B cell (primary cell): ENCODE data around the gene HTT.

Experiments
- EZH2 ChIP-seq: IDR thresholded peaks from 2 replicates; pipeline ENCODE4 v1.6.1; 2012; ENCODE audit warnings: borderline replicate concordance, low read depth, mild to moderate bottlenecking, moderate library complexity, low read length; ENCODE audit not compliant: insufficient read depth, poor library complexity, severe bottlenecking
- TF ChIP-seq, protein P1 (sequence below): fragments of 200-600 bp; IDR thresholded peaks from one replicate; pipeline ENCODE4 v1.8.0; 2022; ENCODE audit warnings: antibody characterized with exemption, mild to moderate bottlenecking

DNA sequence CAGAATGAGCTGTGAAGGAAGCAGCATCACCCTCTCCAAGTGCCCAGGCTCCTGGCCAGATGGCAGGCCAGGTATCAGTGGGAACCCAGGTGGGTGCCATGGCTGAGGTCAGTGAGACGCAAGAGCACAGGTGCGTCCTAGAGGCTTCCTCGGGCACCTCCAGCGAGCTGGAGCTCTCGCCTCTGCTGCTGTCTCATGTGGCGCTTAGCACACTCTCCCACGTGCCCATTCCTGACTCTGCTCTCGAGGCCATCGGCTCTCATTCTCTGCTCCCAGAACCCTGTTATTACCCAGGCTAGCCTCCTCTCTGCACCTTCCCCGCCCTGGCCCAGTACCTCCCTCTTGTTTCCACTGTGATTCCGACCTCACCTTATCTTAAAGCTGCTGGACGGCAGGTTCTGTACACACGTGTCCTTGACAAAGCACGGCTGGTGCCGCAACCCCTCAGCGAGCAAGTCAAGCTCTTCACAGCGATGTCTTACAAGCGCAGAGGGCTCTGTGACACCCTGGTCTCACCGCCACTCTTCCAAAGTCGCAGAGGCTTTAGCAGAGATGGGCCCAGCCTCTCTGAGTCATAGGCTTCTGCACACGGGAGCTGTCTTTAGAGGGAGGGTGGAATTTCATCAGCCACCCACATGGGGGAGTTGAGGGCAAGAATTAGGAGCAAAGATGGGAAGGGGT, 159.1 kb downstream of the HTT start:
- TF ChIP-seq, protein P1, sequence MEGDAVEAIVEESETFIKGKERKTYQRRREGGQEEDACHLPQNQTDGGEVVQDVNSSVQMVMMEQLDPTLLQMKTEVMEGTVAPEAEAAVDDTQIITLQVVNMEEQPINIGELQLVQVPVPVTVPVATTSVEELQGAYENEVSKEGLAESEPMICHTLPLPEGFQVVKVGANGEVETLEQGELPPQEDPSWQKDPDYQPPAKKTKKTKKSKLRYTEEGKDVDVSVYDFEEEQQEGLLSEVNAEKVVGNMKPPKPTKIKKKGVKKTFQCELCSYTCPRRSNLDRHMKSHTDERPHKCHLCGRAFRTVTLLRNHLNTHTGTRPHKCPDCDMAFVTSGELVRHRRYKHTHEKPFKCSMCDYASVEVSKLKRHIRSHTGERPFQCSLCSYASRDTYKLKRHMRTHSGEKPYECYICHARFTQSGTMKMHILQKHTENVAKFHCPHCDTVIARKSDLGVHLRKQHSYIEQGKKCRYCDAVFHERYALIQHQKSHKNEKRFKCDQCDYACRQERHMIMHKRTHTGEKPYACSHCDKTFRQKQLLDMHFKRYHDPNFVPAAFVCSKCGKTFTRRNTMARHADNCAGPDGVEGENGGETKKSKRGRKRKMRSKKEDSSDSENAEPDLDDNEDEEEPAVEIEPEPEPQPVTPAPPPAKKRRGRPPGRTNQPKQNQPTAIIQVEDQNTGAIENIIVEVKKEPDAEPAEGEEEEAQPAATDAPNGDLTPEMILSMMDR = no peak
- TF ChIP-seq EZH2 = no peak
